ENCODE results near the gene GGTA1.
"Not testable (repeated sequence)": the region's sequence is repeated elsewhere in the genome, so short reads cannot be mapped to it uniquely, and the experiment has no call there.

The GGTA1 gene

GRCh38 chr9:121498487-121499176 lies 1.0 kb downstream of the GGTA1 start:
- peak; percentile 37 for DNase-seq

GRCh38 chr9:121498150-121498486 lies 1.5 kb downstream of the GGTA1 start:
- peak; percentile 63 for DNase-seq

GRCh38 chr9:121495976-121496375 lies 3.7 kb downstream of the GGTA1 start:
- DNase-seq = no peak

- no peak for DNase-seq
Measured at GRCh38 chr9:121494192-121494591, 5.5 kb downstream of the GGTA1 start.

- DNase-seq = no peak
Measured at GRCh38 chr9:121491111-121491510, 8.5 kb downstream of the GGTA1 start.

- no peak for DNase-seq
Measured at GRCh38 chr9:121489344-121489743, 10.3 kb downstream of the GGTA1 start.

GRCh38 chr9:121486043-121486442 lies 13.6 kb downstream of the GGTA1 start:
- DNase-seq = no peak

- DNase-seq = no peak
Measured at GRCh38 chr9:121485623-121486022, 14.0 kb downstream of the GGTA1 start.

GRCh38 chr9:121484651-121485446 lies 14.8 kb downstream of the GGTA1 start:
- DNase-seq = no peak

- DNase-seq = no peak
Measured at GRCh38 chr9:121483473-121484031, 16.1 kb downstream of the GGTA1 start.

GRCh38 chr9:121483049-121483448 lies 16.6 kb downstream of the GGTA1 start:
- DNase-seq = no peak

- DNase-seq = no peak
Measured at GRCh38 chr9:121478816-121479676, 20.6 kb downstream of the GGTA1 start.

GRCh38 chr9:121476156-121476555 lies 23.5 kb downstream of the GGTA1 start:
- no peak for DNase-seq

- DNase-seq = no peak
Measured at GRCh38 chr9:121474231-121474947, 25.3 kb downstream of the GGTA1 start.

GRCh38 chr9:121473229-121473628 lies 26.4 kb downstream of the GGTA1 start:
- no peak for DNase-seq

- no peak for DNase-seq
Measured at GRCh38 chr9:121472446-121472845, 27.2 kb downstream of the GGTA1 start.

- DNase-seq = no peak
Measured at GRCh38 chr9:121466142-121466541, 33.5 kb downstream of the GGTA1 start.

GRCh38 chr9:121464968-121465367 lies 34.7 kb downstream of the GGTA1 start:
- DNase-seq = no peak

GRCh38 chr9:121463026-121463807 lies 36.4 kb downstream of the GGTA1 start:
- DNase-seq = no peak

- DNase-seq = no peak
Measured at GRCh38 chr9:121459513-121459912, 40.1 kb downstream of the GGTA1 start.

- not testable (repeated sequence) for DNase-seq
Measured at GRCh38 chr9:121458449-121458848, 41.2 kb downstream of the GGTA1 start.
